NCI-H82 treated with DMSO at 0.1 percent for 48 hours (cell line): Measurements from ENCODE around the gene KRT17.
"Not testable (repeated sequence)": the region's sequence is repeated elsewhere in the genome, so short reads cannot be mapped to it uniquely, and the experiment has no call there.

Experiments used
- DNase-seq: peaks from one replicate; lab custom pipeline; 2025; ENCODE audit not compliant: unreplicated experiment; lab: John Stamatoyannopoulos, UW

The KRT17 gene

DNA sequence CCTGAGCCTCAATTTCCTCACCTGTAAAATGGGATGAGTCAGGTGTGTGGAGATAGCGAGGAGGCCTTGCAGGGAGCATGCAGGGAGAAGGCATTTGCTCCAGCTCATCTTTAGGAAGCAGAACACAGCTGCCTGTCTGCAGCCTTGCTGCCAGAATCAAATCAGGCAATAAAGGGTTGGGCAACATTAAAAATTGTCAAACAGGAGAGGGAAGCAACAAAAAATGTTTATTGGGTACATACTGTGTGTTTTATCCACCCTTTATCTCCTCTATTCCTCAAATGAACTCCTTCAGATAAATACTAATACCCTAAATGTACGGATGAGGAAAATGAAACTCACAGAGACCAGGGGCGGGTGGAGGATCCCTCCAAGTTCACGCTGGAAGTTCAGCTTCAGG lies 24.1 kb downstream of the KRT17 start:
- DNase-seq: no peak

DNA sequence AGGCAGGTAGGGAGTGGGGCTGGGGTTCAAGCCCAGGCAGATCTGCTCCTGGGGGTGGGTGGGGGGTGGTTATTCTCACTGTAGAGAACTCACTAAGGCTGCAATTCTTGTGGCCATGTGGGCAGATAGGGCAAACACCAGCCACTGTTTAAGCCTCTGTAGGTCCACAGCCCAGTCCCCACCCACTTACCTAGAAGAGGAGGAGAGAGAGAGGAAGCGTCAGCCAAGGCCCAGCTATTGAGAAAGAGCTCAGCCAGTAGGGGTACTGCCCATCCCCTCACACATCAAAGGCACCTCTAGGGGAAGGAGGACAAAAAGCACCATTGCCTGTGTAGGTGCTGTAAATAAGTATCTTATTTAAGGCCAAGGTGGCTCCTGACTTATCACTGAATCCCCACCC lies 24.7 kb downstream of the KRT17 start:
- DNase-seq: no peak

GRCh38 chr17:41595585-41595984 lies 28.8 kb downstream of the KRT17 start:
- no peak for DNase-seq

DNA sequence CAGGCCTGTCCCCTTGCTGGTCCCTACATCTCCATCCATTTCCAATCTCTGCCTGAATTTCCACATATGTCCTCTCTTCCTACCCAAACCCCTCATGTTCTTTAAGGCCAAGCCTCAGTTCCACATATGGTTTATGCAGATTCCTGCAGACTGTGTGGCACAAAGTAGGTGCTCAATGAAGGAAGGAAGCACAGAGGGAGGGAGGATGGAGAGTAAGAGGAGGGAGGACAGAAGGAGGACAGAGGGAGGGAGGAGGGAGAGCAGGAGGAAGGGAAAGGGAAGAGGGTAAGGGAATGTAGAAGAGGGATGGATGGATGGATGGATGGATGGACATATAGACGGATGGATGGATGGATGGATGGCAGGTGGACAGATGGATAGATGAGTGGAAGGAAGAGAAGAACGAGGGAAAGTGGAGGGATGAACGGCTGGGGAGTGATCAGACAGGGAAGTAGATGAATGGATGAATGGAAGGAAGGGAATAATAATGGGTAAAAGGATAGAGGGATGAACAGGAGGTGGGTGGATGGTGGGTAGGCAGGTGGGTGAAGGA lies 29.9 kb downstream of the KRT17 start:
- no peak for DNase-seq

- DNase-seq: no peak
Measured at GRCh38 chr17:41593306-41593981, 30.9 kb downstream of the KRT17 start.

- DNase-seq: no peak
Measured at GRCh38 chr17:41592601-41593305, 31.6 kb downstream of the KRT17 start.

- no peak for DNase-seq
Measured at GRCh38 chr17:41589301-41589700, 35.1 kb downstream of the KRT17 start.

- DNase-seq: no peak
Measured at GRCh38 chr17:41588126-41588810, 36.1 kb downstream of the KRT17 start.

DNA sequence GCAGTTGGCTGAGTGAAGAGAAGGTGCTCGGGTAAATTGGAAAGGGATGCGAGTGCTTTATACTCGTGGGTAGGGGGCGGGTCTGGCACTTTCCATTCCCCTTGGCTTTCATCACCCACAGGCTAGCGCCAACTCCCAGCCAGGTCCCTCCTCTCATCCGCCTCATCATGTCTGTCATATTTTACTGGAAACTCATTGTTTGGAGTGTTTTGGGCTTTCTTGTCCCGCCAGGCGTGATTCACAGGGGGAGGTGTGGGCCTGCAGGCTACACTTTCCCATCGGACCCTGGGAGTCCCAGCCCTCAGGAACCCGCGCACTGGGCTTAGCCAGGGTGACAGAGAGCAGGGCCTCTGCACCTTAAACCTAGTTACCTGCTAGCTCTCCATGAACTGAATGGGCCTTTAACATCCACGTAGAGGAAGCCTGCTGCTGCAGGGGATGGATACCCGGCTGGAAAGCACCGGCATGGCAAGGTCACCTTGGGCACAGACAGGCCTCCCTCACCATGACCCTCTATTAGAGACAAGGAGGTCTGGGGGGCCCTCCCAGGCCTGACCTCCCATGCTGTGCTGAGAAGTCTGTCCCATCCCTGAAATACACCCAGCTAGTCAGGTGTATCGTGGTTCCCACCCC lies 37.4 kb downstream of the KRT17 start, which contains the start of gene KRT14:
Gene KRT14, minus strand, starts transcription at position 33 of the 633 bp plus-strand sequence. CDS start 61 bp downstream, outside the sequence.
- DNase-seq: no peak

DNA sequence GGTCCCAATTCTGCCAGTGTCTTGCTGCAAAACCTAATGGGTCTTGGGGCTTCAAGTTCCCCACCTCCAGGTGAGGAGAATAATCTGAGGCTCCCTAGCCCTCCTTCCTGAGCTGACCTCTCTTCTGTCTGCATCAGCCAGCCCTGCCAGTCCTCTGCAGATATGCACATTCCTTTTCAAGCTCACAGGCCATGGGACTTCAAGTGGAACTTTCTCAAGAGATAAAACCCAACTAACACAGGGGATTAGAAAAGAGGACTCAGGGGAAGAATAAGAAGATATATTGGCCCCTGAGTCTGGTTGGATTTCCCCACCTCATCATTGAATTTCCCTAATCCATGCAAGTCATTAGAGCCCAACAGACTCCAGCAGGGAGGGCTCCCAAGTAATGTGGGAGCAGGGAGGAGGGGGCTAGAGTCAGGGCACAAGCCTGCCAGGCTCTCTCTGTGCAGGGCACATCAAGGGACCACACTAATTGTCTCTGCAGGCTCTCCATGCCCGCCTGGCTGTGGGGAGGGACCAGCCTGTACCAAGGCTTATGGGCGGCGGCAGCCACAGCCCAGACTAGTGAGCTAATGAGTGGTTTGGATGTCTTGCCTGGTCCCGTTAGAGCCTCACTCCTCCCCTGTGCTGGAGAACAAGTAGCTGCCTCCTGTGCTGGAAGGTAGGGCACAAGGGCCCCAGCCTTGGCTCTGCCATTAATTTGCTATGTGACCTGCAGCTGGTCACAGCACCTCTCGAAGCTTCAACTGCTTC lies 38.9 kb downstream of the KRT17 start:
- no peak for DNase-seq

DNA sequence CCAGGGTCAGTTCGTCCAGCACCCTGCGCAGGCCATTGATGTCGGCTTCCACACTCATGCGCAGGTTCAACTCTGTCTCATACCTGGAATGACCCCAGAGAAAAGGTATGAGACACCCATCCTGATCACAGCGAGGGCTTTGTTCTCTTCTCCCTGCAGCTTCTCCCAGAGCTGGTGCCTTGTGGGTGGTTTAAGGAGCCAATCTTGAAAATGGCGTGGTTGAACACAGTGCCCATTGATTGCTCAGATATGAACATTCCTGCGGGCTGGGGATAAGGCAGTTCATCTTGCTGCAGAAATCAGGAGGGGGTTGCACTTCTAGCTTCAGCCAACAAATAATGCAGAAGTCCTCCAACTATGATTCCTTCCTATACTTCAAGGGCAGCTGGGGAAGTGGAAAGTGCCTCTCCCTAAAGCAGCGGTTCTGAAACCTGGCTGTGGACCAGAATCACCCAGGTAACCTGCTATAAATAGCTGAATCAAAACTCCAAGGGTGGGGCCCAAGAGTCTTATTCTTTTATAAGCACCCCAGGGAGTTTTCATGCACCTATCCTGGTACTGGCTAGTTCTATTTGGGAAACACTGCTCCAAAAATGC lies 39.9 kb downstream of the KRT17 start:
- DNase-seq: not testable (repeated sequence)

DNA sequence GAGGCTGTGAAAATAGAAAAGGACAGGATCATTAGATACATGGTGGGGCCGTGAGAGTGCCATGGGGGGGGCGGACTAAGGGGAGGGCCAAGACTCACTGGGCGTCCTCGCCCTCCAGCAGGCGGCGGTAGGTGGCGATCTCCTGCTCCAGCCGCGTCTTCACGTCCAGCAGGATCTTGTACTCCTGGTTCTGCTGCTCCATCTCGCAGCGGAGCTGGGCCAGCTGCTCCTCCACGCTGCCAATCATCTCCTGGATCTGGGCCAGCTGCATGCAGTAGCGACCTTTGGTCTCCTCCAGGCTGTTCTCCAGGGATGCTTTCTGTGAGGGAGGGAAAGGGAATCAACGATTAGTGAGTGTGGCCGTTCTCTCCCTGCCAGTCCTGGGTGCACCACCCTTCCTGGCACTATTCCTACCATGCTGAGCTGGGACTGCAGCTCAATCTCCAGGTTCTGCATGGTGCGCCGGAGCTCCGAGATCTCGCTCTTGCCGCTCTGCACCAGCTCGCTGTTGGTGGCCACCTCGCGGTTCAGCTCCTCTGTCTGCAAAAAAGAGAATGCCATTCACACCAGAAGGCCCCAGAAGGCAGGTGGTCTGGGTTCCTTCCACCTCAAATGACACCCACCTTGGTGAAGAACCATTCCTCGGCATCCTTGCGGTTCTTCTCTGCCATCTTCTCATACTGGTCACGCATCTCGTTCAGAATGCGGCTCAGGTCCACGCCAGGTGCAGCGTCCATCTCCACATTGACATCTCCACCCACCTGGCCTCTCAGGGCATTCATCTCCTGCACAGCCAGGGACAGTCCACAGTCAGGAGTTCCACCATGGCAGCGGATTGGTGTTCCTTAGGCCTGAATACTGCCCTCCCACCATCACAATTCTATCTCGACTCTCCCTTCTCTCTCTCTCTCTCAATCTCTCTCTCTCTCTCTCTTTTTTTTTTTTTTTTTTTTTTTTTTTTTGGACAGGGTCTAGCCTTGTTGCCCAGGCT lies 40.9 kb downstream of the KRT17 start:
- DNase-seq: no peak

DNA sequence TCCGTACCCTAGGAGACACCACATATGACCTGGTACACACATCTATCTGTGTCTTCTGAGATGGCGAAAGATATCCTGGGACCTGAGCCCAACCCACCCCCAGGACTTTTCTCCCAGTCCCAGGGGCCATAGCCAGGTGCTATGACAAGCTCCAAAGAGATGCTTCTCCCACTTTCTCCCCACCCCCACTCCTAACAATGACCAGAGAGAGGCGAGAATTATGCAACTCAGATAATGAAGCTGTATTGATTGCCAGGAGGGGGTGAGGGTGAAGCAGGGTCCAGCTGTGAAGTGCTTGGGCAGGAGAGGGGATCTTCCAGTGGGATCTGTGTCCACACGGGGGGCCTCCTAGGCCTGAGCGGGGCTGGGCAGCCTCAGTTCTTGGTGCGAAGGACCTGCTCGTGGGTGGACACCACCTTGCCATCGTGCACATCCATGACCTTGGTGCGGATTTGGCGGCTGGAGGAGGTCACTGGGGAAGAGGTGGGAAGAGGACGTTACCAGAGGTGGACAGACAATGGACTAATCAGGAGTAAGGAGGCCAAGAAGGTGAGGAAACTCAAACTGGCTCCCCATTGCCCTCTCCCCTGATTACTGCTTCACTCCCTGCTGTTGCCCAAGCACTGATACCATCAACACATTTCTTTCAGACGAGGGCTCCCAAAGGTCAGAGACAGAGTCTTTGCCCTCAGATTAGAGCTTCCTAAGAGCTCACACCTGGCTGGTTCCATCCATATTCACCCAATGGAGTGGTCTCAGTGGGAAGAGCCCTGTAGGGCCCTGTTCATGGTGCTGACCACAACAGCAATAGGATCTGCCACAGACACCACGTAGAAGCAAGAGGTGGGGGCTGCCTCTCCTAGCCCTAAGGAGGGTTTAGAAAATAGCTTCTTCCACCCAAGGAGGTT lies 42.1 kb downstream of the KRT17 start:
- DNase-seq: not testable (repeated sequence)

- DNase-seq: no peak
Measured at GRCh38 chr17:41581366-41582060, 42.9 kb downstream of the KRT17 start.

GRCh38 chr17:41580687-41581365 lies 43.5 kb downstream of the KRT17 start:
- no peak for DNase-seq

- no peak for DNase-seq
Measured at GRCh38 chr17:41580244-41580575, 44.2 kb downstream of the KRT17 start.
